UCSD-AML1 (cell line): Measurements from ENCODE around the gene ABLIM2.
"Not testable (repeated sequence)": the region's sequence is repeated elsewhere in the genome, so short reads cannot be mapped to it uniquely, and the experiment has no call there.

Experiments used
- DNase-seq: peaks from one replicate; lab custom pipeline; 2025; ENCODE audit not compliant: unreplicated experiment; lab: John Stamatoyannopoulos, UW

Gene ABLIM2

DNA sequence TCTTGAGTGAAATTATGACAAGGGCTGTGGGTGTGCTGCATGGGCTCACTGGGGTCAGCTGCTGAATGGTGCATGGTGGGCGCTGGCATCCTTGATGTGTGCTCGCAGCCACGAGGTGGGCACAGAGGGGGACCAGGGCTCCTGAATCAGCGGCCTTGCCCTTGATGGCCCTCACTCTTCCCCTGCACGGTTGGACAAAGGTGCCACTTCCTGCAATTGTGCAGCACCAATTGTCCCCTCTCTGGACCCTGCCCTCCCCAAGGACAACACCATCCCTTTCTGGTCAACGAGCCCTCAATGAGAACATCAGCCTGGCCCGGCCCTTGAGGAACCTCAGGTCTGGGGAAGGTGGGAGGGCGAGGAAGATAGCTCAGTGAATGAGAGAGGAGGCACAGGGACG, 16.1 kb downstream of the ABLIM2 start:
- no peak for DNase-seq

DNA sequence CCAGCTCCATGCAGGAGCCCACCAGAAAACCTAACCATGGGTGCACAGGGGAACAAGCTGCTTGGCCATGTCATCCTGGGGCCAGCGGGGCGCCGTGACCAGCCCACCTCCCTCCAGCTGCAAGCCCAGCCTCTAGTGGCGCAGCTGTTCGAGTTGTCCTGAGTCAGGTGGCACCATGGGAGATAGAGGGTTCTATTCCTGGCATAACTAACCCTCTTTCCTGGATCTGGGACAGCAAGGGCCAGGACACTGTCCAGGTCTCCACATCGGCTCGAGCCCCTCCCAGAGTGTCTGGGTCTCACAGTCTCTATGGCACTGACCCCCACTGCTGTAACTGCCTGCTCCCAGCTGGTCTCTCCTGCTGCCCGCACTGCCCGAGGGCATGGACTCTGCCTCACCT, 16.7 kb downstream of the ABLIM2 start:
- no peak for DNase-seq

DNA sequence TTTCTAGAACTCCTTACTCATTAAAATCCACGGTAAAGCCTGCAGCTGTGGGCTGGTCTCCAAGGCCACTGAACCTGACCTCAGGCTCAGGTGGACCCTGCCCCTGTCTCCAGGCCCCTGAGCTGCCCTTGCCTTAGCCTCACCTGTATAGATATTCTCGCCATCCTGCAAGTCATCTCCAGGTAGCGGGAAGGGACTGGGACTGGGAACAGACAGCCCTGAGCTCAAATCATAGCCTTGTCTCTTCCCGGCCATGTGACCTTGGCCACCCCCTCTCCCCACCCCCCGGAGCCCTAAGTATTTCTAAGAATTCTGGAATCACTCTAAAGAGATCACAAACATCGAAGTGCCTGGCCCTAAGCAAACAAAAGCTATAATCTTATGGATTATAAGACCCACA, 17.7 kb downstream of the ABLIM2 start:
- no peak for DNase-seq

DNA sequence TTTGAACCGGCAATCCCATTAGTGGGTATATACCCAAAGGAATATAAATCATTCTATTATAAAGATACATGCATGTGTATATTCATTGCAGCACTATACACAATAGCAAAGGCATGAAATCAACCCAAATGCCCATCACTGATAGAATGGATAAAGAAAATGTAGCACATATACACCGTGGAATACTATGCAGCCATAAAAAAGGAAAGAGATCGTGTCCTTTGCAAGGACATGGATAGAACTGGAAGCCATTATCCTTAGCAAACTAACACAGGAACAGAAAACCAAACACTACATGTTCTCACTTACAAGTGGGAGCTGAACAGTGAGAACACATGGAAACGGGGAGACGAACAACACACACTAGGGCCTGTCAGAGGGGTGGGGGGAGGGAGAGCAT, 18.9 kb downstream of the ABLIM2 start:
- DNase-seq, result not testable (repeated sequence)

- DNase-seq, result no peak
These were observed 21.5 kb downstream of the ABLIM2 start for GRCh38 chr4:8136972-8137710.

DNA sequence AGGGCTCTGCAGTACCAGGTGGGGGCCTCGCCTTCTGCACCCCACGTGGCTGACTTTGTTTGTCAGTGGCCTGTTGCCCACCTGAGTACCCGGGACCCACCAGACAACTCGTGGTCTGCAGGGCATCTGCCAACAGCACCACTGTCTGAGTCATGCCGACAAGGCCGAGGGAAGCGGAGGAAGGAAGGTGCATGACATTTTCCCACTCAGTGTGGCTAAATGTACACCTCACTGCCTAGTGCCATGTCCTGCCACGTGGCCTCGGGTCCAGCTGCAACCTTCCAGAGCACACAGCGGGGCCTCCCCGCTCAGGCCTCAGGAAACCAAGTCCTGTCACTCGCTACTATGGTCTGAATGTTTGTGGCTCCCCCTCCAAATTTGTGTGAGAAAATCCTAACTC, 22.1 kb downstream of the ABLIM2 start:
- no peak for DNase-seq

GRCh38 chr4:8135666-8136065, 22.9 kb downstream of the ABLIM2 start:
- DNase-seq, result no peak

DNA sequence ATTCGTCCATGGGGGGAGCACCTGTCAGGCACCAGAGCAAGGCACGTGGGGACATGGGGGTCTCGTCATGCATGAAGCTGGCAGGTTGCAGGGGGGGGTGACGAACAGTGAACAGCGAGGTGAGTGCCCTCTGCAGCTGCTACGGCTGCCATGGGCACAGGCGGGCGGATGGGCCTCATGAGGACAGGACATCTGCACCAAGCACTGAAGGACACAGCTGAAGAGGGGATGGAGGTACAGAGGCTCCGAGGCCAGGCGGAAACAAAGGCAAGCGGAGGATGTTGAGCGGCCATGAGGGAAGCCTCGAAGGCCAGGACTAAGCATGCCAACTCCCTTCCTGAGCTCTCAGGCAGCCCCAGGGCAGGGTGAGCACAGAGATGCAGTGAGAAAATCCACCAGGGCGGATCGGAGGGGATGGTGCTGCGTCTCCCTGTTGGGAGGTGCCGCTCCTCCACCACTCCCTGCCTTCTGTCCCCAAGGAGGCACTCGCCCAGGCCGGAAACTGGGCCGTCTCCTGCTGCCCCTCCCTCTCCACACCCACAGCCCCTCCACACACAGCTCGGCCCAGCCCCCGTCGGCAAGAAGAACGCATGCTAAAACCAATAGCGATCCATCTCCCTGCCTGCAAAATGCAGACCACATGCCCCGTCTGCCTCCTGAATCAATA, 24.6 kb downstream of the ABLIM2 start:
- DNase-seq, result no peak

GRCh38 chr4:8132947-8133705, 25.5 kb downstream of the ABLIM2 start:
- DNase-seq, result no peak

DNA sequence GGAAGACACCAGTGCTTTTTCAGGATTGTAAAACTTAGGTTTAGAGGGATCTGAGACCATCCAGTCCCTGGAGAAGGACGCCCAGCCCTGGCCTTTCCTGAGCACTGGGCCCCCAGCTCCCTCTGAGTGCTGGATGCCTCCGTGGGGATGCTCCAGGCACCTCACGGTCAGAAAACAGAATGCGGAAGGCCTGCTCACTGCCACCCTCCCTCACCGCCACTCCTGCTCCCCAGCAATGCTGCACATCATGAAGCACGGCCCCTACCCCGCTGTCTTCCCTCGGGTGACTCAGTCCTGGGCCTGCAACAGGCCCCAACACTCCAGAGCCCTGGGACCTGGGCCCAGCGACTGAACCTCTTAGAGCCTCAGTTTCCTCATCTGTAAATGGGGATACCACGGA, 26.2 kb downstream of the ABLIM2 start:
- DNase-seq, result no peak

GRCh38 chr4:8131826-8132225, 26.8 kb downstream of the ABLIM2 start:
- no peak for DNase-seq

DNA sequence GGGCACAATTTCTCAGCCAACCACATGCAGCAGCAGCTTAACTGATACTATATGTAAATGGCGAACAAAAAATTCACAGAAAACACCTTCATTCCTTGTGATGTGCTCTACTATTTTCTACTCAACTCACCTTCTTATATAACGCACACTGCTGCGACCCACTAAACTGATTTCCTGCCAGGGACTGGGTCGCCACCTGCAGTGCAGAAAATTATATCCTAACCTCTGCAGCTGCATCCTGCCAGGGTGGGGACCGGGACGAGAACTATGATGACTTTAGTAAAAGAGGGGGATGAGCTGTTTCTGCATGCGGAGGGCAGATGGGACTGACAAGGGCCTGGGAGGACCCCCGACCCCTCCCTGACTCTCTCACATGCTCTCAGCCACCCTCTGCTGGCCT, 27.4 kb downstream of the ABLIM2 start:
- DNase-seq, result no peak

DNA sequence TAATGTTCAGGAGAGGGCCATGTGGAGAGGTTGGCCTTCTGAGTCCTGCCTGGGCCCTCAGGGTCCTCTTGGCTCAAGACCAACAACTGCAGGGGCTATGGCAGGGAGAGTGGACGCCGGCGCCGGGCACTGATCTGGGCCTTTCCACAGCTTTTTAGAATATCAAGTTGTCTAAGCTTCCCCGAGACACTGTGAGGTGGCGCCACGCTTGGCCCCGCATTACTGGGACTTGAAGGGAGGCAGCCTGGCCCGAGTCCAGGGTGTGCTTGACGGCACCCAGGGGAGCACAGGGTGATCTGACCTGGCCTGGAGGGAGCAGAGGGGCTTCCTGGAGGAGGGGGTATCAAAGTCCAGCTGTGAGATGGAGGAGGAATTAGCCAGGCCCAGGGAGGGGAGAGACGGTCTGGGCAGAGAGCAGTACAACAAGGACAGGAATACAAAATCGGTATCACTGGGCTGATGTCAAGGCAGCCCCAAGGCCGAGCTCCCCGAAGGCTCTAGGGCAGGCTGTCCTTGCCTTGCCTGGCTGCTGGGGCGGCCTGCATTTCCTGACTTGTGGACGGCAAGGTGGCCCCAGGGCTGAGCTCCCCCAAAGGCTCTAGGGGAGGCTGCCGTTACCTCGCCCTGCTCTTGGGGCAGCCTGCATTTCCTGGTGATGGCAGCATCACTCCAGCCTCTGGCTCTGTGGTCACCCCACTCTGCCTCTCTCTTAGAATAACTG, 28.1 kb downstream of the ABLIM2 start:
- DNase-seq, result no peak

DNA sequence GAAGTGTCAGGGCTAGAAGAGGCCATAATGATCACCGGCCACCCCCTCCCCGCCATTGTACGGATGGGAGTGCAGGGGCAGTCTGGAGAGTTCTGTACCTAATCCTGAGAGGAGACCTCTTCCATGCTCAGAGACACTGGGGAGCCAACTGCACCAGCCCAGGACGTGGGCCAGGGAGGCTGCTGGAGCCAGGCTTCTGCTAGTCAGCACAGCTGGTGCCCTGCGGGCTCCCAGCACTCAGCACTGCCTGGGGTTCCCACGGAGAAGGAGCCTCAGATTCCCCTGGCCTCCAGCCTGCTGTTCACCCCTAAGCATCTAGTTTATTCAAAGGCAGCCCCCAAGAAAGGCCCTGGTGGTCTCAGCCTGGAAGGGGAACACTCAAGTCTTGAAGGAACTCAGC, 28.8 kb downstream of the ABLIM2 start:
- no peak for DNase-seq

- DNase-seq, result no peak
These were observed 29.5 kb downstream of the ABLIM2 start for GRCh38 chr4:8129136-8129535.

- no peak for DNase-seq
These were observed 30.3 kb downstream of the ABLIM2 start for GRCh38 chr4:8128100-8128856.

DNA sequence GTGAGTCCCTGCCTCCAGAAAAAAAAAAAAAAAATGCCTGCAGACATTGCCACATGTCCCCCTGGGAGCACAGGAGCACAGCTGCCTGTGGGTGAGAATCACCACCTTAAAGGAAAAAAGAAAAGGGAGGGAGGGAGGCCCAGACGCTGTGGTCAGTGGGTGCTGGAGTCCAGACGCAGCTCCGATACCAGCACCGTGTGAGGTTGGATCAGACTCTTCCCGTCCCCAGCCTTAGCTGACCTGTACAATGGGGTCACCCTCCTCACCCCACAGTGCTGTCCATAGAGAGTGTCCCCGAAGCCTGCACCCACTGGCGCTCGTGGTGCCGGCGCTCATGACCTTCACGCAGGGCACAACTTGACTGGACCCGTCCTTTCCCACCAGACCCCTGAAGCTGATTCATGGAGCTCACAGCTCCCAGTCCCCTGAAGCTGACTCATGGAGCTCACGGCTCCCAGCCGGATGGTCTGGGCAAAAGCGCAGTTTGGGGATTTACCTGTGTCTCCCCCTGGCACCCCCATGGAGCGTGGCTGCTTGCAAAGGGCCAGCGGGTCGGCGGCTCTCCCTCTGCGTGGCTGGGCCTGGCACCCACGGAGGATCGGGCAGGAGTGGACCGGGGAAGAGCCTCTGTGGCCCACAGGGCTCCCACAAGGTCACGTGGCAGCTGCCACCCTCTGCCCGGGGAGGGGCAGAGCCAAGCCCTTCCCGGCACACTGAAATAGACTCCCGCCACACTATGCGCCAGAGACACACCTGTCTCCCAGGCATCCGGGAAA, 31.4 kb downstream of the ABLIM2 start:
- DNase-seq, result no peak

- no peak for DNase-seq
These were observed 32.1 kb downstream of the ABLIM2 start for GRCh38 chr4:8126523-8126922.

GRCh38 chr4:8125526-8126056, 33.0 kb downstream of the ABLIM2 start:
- no peak for DNase-seq

GRCh38 chr4:8123870-8124269, 34.7 kb downstream of the ABLIM2 start:
- no peak for DNase-seq
